Measurements from ENCODE around the gene MYLK2. TPM values are rescaled to one million over a fixed set of nuclear protein-coding genes. Genes with fewer than 3 reads are reported as not detected.

MYLK2 gene
- total and polyA plus RNA-seq, 2 of the 4 experiments (the other 2 are of a cell fraction), result 0.18 to 0.27 TPM

DNA sequence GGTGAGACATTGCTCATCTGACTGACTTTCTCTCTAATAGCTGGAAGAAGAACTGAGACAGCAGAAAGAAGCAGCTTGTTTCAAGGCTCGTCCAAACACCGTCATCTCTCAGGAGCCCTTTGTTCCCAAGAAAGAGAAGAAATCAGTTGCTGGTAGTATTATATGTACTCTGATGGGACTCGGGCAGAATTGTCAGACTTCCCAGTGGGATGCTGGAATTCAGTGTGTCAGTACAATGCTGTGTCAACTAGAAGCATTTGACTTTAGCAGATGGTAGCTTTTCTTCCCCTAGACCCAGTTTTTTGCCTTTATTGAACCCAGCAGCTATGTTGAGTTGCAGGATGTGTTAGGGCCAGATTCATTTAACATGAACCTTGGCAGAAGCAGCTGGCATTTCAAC lies 21.8 kb upstream of the MYLK2 start:
- intact Hi-C loops (cut with micrococcal nuclease) (no loop called here), dilution Hi-C loops (cut with HindIII; ENCODE audit: low sequenced_read_pairs, unreplicated experiment) (no loop called here), in situ Hi-C loops (cut with MboI; ENCODE audit: low sequenced_read_pairs) (no loop called here)
- no peak overlapping the region for H3K23ac ChIP-seq (ENCODE audit: low read depth, low read length)
- no peaks in the 10 kb centered on the region; the same call in 1 of the 2 replicates for H3K9me1 ChIP-seq (ENCODE audit: insufficient read depth, low read length)
- H2BK5ac ChIP-seq (ENCODE audit: low read depth, low read length, poor library complexity, severe bottlenecking), result no peak overlapping the region
- no peak overlapping the region for H3K56ac ChIP-seq (ENCODE audit: extremely low read depth, insufficient read depth, low read length)
- H3K9me3 ChIP-seq (ENCODE audit: control insufficient read depth, insufficient read depth, low read length), result no peaks in the 10 kb centered on the region
- no peak overlapping the region for H3K14ac ChIP-seq (replicated peaks; ENCODE audit: low read depth, low read length)
- ChIA-PET CTCF (no interaction called here), POLR2A (ENCODE audit: unreplicated experiment) (no interaction called here)
- ATAC-seq (ENCODE audit: low read depth) (no peak), DNase-seq (no peak)
- H3K9ac ChIP-seq (ENCODE audit: low read depth, low read length), result no peak overlapping the region
- H3K27ac ChIP-seq (ENCODE audit: insufficient read depth, low read length), result no peak overlapping the region
- no peak overlapping the region for H2AK5ac ChIP-seq (ENCODE audit: low read depth, low read length)
- no peak overlapping the region for H4K91ac ChIP-seq (ENCODE audit: insufficient read depth, low read depth, low read length)
- H2BK120ac ChIP-seq (ENCODE audit: low read depth, low read length), result no peak overlapping the region
- H3K36me3 ChIP-seq (ENCODE audit: control insufficient read depth, insufficient read depth, low read length), result peaks cover 9% of the 10 kb centered on the region
- H2AK9ac ChIP-seq (replicated peaks; ENCODE audit: low read depth, low read length, poor library complexity), result no peak overlapping the region
- no peak overlapping the region for H2AFZ ChIP-seq (replicated peaks; ENCODE audit: low read length, poor library complexity)
- no peaks in the 10 kb centered on the region for H3K27me3 ChIP-seq (ENCODE audit: control insufficient read depth, insufficient read depth, low read length)
- H2BK15ac ChIP-seq (ENCODE audit: low read depth, low read length), result no peak overlapping the region
- H3K4ac ChIP-seq (ENCODE audit: low read depth, low read length), result no peak overlapping the region
- no TSS peak for BruUV-seq (replicated peaks)
- H4K8ac ChIP-seq (ENCODE audit: low read depth in 2 of 2, low read length in 2 of 2), result no peak overlapping the region
- no peaks in the 10 kb centered on the region for H3K4me1 ChIP-seq (ENCODE audit: control insufficient read depth, insufficient read depth, low read length)
- H4K20me1 ChIP-seq (ENCODE audit: insufficient read depth, low read length), result peaks cover 3% of the 10 kb centered on the region; the same call in 1 of the 2 replicates
- no peak for TF ChIP-seq RFX5 (IDR thresholded peaks at IDR 0.05; ENCODE audit: low read depth, low read length)
- peaks cover 15 to 28% of the 10 kb centered on the region in 2 experiments for H3K79me1 ChIP-seq (ENCODE audit: low read depth in 1 of 2, low read length in 2 of 2)
- no peak overlapping the region for H4K5ac ChIP-seq (ENCODE audit: low read depth, low read length)
- no peak overlapping the region for H3K4me2 ChIP-seq (ENCODE audit: low read depth, low read length)
- WGBS, 2 experiments (ENCODE audit: extremely low coverage in 2 of 2, insufficient read length in 1 of 2), result no CpG with 5 or more reads among the region's 3 CpGs
- H3K18ac ChIP-seq (ENCODE audit: low read depth, low read length), result no peak overlapping the region
- H2BK20ac ChIP-seq (ENCODE audit: low read depth, low read length), result no peak overlapping the region
- no peak overlapping the region for H3K4me3 ChIP-seq (ENCODE audit: insufficient read depth, low read depth, low read length)

Measured in IMR-90 (cell line).